HEK293T (cell line): ENCODE data around the gene MNS1.
A peak's percentile ranks its signal among the peaks of the same experiment; 100 is the strongest.

Experiments
- CTCF ChIA-PET: fragments of 350-600 bp; formaldehyde crosslinking; extraction: SDS; loops from one replicate; lab custom pipeline; 2021; ENCODE audit warnings: antibody characterized with exemption, inconsistent platforms; lab: Yijun Ruan, JAX
- POLR2A ChIA-PET: fragments of 350-600 bp; formaldehyde crosslinking; extraction: SDS; loops from one replicate; lab custom pipeline; 2020; ENCODE audit warnings: antibody characterized with exemption, inconsistent platforms; lab: Yijun Ruan, JAX
- DNase-seq: peaks from one replicate; pipeline ENCODE4 v3.0.0; 2012; ENCODE audit warnings: mixed read lengths; ENCODE audit errors: extremely low spot score
- ARNT ChIP-seq: fragments of 450-650 bp; IDR thresholded peaks from 2 replicates; pipeline ENCODE4 v1.6.1; 2017; ENCODE audit warnings: mild to moderate bottlenecking
- BHLHE40 ChIP-seq: fragments of 450-650 bp; IDR thresholded peaks from 2 replicates; pipeline ENCODE4 v1.6.1; 2016; ENCODE audit warnings: mild to moderate bottlenecking, moderate library complexity, borderline replicate concordance
- CTBP1 ChIP-seq: fragments of 450-650 bp; IDR thresholded peaks from 2 replicates; pipeline ENCODE4 v1.6.1; 2016; ENCODE audit warnings: borderline replicate concordance
- ELF4 ChIP-seq: fragments of 450-650 bp; IDR thresholded peaks from 2 replicates; pipeline ENCODE4 v1.6.1; 2017; ENCODE audit warnings: antibody characterized with exemption
- FOXA1 ChIP-seq: fragments of 450-650 bp; IDR thresholded peaks from 2 replicates; pipeline ENCODE4 v1.6.1; 2016; ENCODE audit warnings: mild to moderate bottlenecking
- FOXK2 ChIP-seq: fragments of 450-650 bp; IDR thresholded peaks from 2 replicates; pipeline ENCODE4 v1.6.1; 2016; ENCODE audit warnings: mild to moderate bottlenecking
- FOXM1 ChIP-seq: fragments of 450-650 bp; IDR thresholded peaks from 2 replicates; pipeline ENCODE4 v1.6.1; 2017; ENCODE audit warnings: mild to moderate bottlenecking, borderline replicate concordance
- HDGF ChIP-seq: fragments of 450-650 bp; IDR thresholded peaks from 2 replicates; pipeline ENCODE4 v1.6.1; 2017; ENCODE audit warnings: antibody characterized with exemption, borderline replicate concordance
- L3MBTL2 ChIP-seq: fragments of 450-650 bp; conservative IDR thresholded peaks from 2 replicates; pipeline ENCODE4 v1.6.1; 2016; ENCODE audit warnings: mild to moderate bottlenecking
- LEF1 ChIP-seq: fragments of 450-650 bp; IDR thresholded peaks from 2 replicates; pipeline ENCODE4 v1.6.1; 2017; ENCODE audit warnings: mild to moderate bottlenecking, borderline replicate concordance
- NFRKB ChIP-seq: fragments of 450-650 bp; IDR thresholded peaks from 2 replicates; pipeline ENCODE4 v1.6.1; 2016; ENCODE audit warnings: mild to moderate bottlenecking, moderate library complexity
- SP1 ChIP-seq: fragments of 450-650 bp; IDR thresholded peaks from 2 replicates; pipeline ENCODE4 v1.6.1; 2017
- SUZ12 ChIP-seq: fragments of 450-650 bp; IDR thresholded peaks from 2 replicates; pipeline ENCODE4 v1.6.1; 2016; ENCODE audit warnings: mild to moderate bottlenecking
- TARDBP ChIP-seq: fragments of 450-650 bp; IDR thresholded peaks from 2 replicates; pipeline ENCODE4 v1.6.1; 2016
- ZNF384 ChIP-seq: fragments of 450-650 bp; IDR thresholded peaks from 2 replicates; pipeline ENCODE4 v1.6.1; 2016
- TF ChIP-seq, protein P1 (sequence below): fragments of 450-650 bp; IDR thresholded peaks from 2 replicates; pipeline ENCODE4 v1.6.1; 2016

Gene MNS1

GRCh38 chr15:56464893-56465520 lies at the start of gene MNS1:
Gene MNS1, minus strand, starts transcription at chr15:56465137. Its CDS starts 165 bp downstream, at chr15:56464972.
- no peak for TF ChIP-seq TARDBP
- TF ChIP-seq FOXM1 = no peak
- peak; percentile 93 for TF ChIP-seq L3MBTL2
- TF ChIP-seq FOXK2 = no peak
- POLR2A ChIA-PET = interaction anchor here (0.8 to 1.0 kb wide), 2 partner anchors 48 to 220 kb away, joined by 3 read pairs; no protein-coding TSS in a partner anchor
- CTCF ChIA-PET = interaction anchor here (0.5 to 0.9 kb wide), 2 partner anchors 200 to 219 kb away, joined by 3 to 4 read pairs; no protein-coding TSS in a partner anchor
- DNase-seq = peak; percentile 60

DNA sequence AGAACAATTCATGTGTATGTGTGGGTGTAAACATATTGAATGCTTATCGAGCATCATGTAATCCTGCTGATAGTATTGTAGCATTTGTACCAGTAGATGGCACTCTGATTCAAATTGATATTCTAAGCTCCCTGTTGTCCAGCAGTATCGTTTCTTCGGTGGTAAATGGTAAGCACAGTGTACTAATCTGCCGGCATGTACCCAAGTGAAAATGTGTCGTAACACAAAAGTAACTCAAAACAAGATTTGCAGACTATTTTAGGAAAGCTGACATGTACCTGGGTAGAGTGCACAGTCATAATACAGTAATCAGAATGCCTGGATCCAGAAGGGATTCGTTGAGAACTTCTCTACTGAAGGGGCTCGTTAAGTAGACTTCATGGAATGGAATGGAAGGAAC lies 31.7 kb upstream of the MNS1 start:
- ChIA-PET POLR2A (no interaction called here), CTCF (no interaction called here)
- peak; percentile 42 for DNase-seq
- TF ChIP-seq LEF1 (no peak), HDGF (no peak), FOXA1 (no peak), TARDBP (no peak), FOXK2 (no peak), ZNF384 (no peak), ELF4 (no peak), FOXM1 (no peak), CTBP1 (no peak), SP1 (no peak), SUZ12 (no peak), NFRKB (no peak), BHLHE40 (no peak), ARNT (no peak), L3MBTL2 (no peak)
- TF ChIP-seq, protein P1, sequence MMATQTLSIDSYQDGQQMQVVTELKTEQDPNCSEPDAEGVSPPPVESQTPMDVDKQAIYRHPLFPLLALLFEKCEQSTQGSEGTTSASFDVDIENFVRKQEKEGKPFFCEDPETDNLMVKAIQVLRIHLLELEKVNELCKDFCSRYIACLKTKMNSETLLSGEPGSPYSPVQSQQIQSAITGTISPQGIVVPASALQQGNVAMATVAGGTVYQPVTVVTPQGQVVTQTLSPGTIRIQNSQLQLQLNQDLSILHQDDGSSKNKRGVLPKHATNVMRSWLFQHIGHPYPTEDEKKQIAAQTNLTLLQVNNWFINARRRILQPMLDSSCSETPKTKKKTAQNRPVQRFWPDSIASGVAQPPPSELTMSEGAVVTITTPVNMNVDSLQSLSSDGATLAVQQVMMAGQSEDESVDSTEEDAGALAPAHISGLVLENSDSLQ = no peak

- CTCF ChIA-PET = no interaction called here
Observed at GRCh38 chr15:56495533-56495932, 30.6 kb upstream of the MNS1 start.

DNA sequence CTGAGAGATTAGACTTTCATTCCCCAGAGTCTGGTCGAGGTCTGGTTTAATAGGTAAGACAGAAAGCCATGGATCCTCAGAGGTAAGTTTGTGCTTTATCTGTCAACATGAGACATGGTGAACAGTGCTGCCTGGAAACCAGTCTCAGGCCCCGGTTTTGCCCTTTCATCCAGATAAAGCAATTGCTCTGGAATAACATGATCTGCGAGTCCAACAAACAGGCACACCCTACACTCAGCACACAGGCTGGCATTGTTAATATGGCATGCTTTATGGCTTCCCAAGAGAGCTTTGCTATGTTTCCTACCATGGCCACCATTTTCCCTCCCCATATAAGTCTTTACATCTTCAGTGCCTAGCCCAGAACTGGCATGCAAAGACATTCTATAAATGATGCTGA lies 30.1 kb upstream of the MNS1 start:
- DNase-seq = no peak
- ChIA-PET POLR2A (no interaction called here), CTCF (no interaction called here)
- TF ChIP-seq FOXA1 = no peak
- TF ChIP-seq NFRKB = no peak
- TF ChIP-seq, protein P1 = no peak
- no peak for TF ChIP-seq HDGF
- TF ChIP-seq ELF4 = no peak
- TF ChIP-seq L3MBTL2 = no peak
- TF ChIP-seq ZNF384 = no peak
- no peak for TF ChIP-seq SP1
- TF ChIP-seq FOXM1 = no peak
- no peak for TF ChIP-seq SUZ12
- TF ChIP-seq TARDBP = no peak

More at GRCh38 chr15:56495533-56495932, 30.6 kb upstream of the MNS1 start:
- TF ChIP-seq ZNF384 (no peak), NFRKB (no peak), BHLHE40 (no peak), FOXK2 (no peak), ELF4 (no peak), ARNT (no peak), FOXA1 (no peak), L3MBTL2 (no peak), LEF1 (no peak)
- TF ChIP-seq, protein P1 = no peak
- POLR2A ChIA-PET = no interaction called here
- no peak for DNase-seq

DNA sequence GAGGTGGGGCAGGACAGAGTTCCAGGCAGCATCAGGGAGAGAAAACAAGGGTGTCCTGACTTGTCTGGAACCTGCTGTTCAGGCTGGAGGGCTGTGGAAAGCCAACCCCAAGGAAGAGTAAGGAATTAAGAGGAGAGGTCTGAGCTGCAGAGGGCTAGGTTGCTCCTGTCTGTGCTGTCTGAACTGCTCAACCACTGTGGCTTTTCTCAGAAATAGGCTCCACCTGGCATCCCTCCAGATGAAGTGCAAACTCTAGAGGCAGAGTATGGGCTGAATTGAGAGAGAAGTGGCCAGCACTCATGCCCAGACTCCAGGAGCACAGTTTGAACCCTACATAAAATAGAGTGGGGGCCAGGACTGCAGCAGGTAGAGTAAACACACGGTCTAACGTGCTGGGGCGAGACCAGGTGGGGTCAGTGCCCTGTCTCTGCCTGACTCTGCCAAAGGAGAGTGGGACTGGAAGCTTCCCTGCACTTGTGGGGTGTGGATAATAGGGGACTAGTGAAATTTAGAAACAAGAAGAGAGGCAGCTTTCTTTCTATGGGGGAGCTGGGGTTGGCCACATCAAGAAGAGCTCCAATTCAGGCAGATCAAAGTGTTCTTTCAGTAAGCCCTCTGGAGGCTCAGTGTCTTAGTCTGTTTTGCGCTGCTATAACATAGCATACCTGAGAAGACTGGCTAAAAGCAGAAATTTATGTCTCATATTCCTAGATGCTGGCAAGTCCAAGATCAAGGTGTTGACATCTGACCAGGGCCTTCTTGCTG lies 28.0 kb upstream of the MNS1 start:
- TF ChIP-seq CTBP1 (no peak), LEF1 (no peak), TARDBP (no peak), FOXA1 (no peak), FOXM1 (no peak), BHLHE40 (no peak), HDGF (no peak), L3MBTL2 (no peak)
- ChIA-PET POLR2A (no interaction called here), CTCF (no interaction called here)
- DNase-seq = no peak

DNA sequence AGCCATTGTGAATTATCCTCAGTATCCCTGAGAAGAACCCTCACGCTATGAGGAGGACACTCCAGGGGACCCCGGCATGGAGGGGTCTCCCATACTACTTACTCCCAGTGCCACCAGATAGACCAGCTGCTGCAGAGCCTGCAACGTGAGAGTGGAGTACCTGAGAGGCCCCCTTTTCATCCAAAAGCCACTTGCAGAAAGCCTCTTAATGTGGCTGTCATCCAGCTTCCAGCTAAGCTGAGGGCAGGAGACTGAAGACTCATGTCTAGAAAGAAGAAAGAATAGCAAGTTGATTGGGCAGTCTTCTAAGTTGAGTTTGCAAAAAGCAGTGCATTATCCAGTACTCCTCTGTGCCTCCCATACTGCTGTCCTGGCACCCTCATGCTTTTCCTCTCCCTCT lies 27.3 kb upstream of the MNS1 start:
- ChIA-PET CTCF (interaction anchor here (1.0 kb wide), 1 partner anchor 400 kb away, joined by 3 read pairs; no protein-coding TSS in a partner anchor), POLR2A (no interaction called here)
- DNase-seq = no peak
- TF ChIP-seq NFRKB (no peak), HDGF (no peak), ZNF384 (no peak)
